Colon (tissue), 2 donors: ENCODE measurements around the gene NNT.
"Not testable (repeated sequence)": the region's sequence is repeated elsewhere in the genome, so short reads cannot be mapped to it uniquely, and the experiment has no call there.

Source experiments
- FAIRE-seq: peaks from 2 replicates; lab custom pipeline; 2012; peaks lifted over from hg19 to GRCh38; lab: Jason Lieb, UNC
- donor health status: control.
- donor health status: control.

Gene NNT

GRCh38 chr5:43667379-43667778, 64.4 kb downstream of the NNT start:
- not testable (repeated sequence) for FAIRE-seq

DNA sequence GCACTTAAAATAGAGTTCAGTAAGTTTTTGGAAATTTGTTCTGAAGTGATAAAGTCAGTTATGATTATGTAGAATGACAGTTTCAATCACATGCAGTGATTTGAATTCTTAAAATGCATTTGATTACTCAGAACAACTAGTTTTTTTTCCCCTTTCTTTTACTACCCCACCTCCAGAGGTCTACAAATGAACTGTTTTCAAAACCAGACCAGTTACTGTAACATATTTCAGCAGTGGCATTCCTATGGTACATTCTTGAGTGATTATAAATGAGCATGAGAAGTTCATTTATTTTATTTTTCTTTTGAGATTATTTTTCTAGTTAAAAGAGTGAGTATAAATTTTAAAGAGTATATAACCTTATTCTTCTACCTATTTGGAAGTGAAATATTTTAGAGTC, 71.6 kb downstream of the NNT start:
- no peak for FAIRE-seq

DNA sequence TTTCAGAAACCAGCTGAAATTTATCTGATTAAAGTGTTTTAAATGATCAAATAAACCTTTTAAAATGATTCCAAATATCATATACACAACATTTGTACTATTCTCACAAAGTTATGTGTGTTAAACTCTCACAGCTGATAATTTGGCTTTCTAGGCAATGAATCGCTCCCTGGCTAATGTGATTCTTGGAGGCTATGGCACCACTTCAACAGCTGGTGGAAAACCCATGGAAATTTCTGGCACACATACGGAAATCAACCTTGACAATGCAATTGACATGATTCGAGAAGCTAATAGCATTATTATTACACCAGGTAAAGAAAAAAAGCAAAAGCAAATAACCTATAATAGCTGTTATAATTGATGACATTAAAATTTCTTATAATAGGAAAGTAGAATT, 72.4 kb downstream of the NNT start:
- FAIRE-seq, result no peak

DNA sequence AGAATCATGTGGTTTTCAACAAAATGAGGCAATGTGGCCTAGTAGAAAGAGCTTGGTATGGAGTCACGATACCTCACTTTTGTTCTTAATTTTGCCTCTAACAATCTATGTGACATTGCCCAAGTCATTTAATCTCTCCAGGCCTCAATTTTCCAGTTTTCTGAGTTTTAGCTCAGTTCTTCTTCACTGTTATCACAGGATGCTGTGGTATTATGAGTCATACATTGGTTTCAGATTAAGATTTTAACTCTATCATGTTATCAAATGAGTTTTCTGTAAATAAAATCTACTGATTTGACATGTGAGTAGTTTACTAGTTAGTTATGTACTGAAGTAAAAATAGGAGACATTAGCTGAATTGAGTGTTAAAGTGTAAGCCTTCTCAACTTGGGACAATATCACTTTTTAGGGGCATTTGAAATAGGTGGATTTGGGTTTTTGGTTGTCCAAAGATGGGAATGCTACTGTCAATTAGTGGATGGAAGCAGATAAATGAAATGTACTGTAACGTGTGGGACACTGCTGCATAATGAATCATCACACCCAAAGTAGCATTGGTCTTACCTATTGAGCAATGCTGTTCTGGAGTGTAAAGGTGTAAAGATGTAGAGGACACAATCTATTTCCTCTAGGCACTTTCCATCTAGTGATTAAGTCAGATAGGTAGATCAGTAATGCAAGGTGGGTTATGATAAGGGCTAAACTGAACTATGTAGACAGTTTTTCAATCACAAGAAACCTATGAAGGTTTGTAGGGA, 73.3 kb downstream of the NNT start:
- FAIRE-seq, result no peak

- FAIRE-seq, result no peak
These were observed 74.3 kb downstream of the NNT start for GRCh38 chr5:43677253-43677652.

DNA sequence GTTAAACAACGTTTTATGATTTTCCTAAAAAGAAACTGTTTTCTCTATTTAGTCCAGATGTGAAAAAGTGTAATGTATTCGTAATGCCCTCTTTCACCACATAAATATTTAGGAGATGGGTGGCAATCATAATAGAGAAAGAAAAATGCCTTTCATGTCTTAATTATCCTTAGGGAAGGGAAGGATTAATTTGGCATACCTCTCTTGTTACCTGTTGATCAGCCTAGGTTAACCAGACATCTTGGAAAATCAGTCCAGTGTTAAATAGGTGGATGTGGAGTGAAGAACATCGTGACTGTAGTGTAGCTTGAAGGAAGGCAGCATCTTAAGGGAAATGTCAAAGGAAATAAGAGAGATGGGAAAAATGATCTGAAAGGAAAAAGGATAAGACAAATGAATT, 76.2 kb downstream of the NNT start:
- no peak for FAIRE-seq

- FAIRE-seq, result no peak
These were observed 77.3 kb downstream of the NNT start for GRCh38 chr5:43680286-43680685.

DNA sequence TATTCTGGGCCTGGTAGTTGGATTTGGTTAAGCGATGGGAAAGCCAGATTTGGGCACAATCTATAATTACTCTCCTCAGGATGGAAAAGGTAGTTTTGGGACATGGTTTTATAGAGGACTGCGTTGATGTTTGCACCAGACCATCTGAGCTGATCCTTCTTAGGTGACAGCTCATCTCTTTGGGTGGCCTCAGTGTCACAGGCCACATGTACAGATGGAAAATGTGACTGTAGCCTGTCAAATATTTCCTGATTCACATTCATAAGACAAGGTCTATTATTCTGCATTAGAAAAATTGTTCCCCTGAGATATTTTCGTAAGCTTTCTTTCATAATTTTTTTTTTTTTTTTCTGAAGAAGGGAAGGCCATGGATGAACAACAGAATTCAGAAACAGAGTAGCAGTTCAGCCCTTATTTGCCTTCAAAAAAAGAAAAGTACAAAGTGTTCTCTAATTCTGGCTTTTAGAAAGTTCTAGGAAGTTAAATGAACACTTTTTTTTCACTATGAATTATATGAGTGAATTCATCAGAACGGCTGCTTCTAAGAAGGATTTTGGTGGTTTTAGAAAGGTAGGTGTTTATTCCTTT, 81.0 kb downstream of the NNT start:
- FAIRE-seq, result no peak

DNA sequence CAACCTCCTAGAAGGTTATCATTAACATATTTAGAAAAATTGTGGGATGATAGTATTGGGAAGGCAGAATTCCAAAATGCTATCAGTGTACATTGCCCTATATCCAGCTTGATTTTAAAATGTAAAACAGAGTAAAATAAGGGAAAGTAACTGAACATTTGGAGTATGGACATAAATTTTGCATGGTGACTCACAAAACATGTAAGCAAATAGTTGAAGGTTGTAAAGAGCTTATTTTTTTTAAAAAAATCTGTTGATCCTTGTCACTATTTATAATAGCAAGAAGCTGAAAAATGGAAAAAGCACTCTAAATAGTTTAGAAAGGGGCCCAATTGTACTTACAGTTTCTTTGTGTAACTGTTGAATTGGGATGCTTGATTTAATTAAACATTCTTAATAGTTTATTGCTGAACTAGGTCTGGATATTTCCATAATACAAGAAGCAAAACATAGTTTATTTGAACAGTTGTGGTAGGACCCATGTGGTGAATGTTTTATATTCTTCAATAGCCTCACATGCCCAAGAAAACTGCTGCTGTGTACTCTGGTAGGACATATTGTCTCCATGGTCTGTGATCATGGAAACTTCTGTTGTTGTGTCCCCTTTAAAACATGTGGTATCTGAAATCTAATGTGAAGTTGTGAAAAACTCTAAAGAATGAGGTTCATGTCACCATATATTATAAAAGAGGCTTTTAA, 82.4 kb downstream of the NNT start:
- FAIRE-seq, result no peak

DNA sequence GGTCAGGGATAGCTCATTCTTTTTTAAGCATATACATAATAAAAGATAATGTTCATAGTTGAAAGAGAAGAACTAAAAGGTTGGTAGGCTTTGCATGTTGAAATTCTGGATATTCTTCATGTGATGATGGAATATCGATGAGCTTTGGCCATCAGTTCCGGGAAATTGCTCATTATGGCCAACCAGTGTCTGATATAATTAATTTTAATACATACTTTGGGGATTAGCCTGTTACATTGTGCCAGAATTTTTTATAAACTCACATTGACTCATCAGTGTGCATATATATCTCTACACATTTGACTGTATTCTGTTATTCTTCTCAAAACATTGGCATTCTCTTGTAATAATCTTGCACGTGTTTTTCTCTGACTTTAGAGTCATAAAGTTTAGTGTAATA, 84.3 kb downstream of the NNT start:
- FAIRE-seq, result no peak

- FAIRE-seq, result no peak
These were observed 88.3 kb downstream of the NNT start for GRCh38 chr5:43691275-43691674.

DNA sequence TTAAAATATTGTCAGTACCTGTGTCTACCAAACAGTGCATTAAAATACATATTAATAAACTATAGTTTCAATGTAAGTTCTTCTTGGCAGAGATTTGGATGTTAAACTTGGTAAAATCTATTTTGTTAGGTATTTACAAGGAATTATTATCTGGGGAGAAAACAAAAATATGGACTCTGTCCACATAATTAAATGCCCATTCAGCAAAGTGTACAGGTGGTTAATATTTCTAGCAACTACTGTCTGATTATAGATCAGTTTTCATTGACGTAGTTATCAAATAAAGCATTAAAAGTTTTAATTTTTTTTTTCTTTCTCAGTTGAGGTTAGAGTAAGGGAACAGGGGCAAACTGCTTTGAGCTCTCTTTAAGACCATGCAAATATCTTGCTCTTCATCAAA, 88.9 kb downstream of the NNT start:
- no peak for FAIRE-seq

- FAIRE-seq, result no peak
These were observed 90.4 kb downstream of the NNT start for GRCh38 chr5:43693411-43693810.

DNA sequence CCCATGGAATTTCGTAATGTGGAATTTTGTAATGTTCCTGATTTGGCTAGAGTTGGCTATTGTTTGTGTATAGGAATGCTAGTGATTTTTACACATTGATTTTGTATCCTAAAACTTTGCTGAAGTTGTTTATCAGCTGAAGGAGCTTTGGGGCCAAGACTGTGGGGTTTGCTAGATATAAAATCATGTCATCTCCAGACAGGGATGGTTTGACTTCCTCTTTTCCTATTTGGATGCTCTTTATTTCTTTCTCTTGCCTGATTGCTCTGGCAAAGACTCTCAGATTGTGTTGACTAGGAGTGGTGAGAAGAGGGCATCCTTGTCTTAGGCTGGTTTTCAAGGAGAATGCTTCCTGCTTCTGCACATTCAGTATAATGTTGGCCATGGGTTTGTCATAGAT, 91.0 kb downstream of the NNT start:
- no peak for FAIRE-seq

DNA sequence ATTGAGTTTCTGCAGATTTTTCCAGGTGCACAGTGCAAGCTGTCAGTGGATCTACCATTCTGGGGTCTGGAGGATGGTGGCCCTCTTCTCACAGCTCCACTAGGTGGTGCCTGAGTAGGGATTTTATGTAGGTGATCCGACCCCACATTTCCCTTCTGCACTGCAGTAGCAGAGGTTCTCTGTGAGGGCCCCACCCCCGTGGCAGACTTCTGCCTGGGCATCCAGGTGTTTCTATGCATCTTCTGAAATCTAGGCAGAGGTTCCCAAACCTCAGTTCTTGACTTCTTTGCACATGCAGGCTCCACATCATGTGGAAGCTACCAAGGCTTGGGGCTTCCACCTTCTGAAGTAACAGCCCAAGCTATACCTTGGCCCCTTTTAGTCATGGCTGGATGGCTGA, 93.5 kb downstream of the NNT start:
- not testable (repeated sequence) for FAIRE-seq

- no peak for FAIRE-seq
These were observed 96.9 kb downstream of the NNT start for GRCh38 chr5:43699910-43700309.

GRCh38 chr5:43700601-43701000, 97.6 kb downstream of the NNT start:
- no peak for FAIRE-seq

- no peak for FAIRE-seq
These were observed 98.2 kb downstream of the NNT start for GRCh38 chr5:43701227-43701626.

DNA sequence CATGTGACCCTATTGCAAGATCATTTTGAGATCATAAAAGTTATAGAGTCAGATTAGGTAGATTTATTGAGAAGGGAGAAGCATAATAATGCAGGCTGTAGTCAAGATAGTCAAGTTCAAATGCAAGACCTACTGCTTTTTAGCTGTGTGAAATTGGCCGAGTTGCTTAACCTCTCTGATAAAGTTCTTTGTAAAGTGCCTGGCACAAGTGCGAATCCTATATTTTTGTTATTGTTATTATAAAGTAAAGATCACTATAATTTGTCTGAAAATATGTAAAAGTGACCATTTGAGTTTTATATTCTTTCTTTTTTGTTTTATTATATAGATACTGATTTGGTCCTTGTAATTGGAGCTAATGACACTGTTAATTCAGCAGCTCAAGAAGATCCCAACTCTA, 99.3 kb downstream of the NNT start:
- FAIRE-seq, result no peak

- FAIRE-seq, result no peak
These were observed 99.8 kb downstream of the NNT start for GRCh38 chr5:43702815-43703214.

DNA sequence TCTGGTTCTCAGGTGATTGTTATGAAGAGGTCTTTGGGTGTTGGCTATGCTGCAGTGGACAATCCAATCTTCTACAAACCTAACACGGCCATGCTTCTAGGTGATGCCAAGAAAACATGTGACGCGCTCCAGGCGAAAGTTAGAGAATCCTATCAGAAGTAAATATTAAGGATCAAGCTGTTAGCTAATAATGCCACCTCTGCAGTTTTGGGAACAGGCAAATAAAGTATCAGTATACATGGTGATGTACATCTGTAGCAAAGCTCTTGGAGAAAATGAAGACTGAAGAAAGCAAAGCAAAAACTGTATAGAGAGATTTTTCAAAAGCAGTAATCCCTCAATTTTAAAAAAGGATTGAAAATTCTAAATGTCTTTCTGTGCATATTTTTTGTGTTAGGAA, 101.3 kb downstream of the NNT start:
- no peak for FAIRE-seq

DNA sequence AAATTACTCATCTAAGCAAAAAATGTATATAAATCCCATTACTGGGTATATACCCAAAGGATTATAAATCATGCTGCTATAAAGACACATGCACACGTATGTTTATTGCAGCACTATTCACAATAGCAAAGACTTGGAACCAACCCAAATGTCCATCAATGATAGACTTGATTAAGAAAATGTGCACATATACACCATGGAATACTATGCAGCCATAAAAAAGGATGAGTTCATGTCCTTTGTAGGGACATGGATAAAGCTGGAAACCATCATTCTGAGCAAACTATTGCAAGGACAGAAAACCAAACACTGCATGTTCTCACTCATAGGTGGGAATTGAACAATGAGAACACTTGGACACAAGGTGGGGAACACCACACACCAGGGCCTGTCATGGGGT, 103.6 kb downstream of the NNT start:
- not testable (repeated sequence) for FAIRE-seq

- FAIRE-seq, result no peak
These were observed 108.5 kb downstream of the NNT start for GRCh38 chr5:43711496-43711895.

GRCh38 chr5:43712081-43712480, 109.1 kb downstream of the NNT start:
- no peak for FAIRE-seq
